Gastroesophageal sphincter (tissue), 4 donors: ENCODE data around the gene ANKS1B. TPM values are rescaled to one million over a fixed set of nuclear protein-coding genes. Genes with fewer than 3 reads are reported as not detected.

Source experiments
- ATAC-seq: fragments of 150-250 bp; one replicate; pipeline ENCODE4 v1.9.1; 2016; ENCODE audit warnings: mild to moderate bottlenecking, moderate library complexity
- H3K27ac ChIP-seq, 4 donors: fragments of 200-600 bp; sonication (generic) in 3 of 4; 1 replicate in 3 of 4; 2 replicates in 1 of 4; pipeline ENCODE4 v1.5.1; 2016 to 2019
- H3K27me3 ChIP-seq: fragments of 200-600 bp; sonication (generic); one replicate; pipeline ENCODE4 v1.5.1; 2019
- H3K36me3 ChIP-seq, 2 donors: fragments of 200-600 bp; sonication (generic); one replicate each; pipeline ENCODE4 v1.5.1; 2019; ENCODE audit warnings: control low read depth in 1 of 2
- H3K4me1 ChIP-seq, 3 donors: fragments of 200-600 bp; sonication (generic); 1 replicate in 2 of 3; 2 replicates in 1 of 3; pipeline ENCODE4 v1.5.1; 2016 to 2019; ENCODE audit warnings: control low read depth in 2 of 3
- H3K4me3 ChIP-seq, 2 donors: fragments of 200-600 bp; sonication (generic); one replicate each; pipeline ENCODE4 v1.5.1; 2019; ENCODE audit warnings: mild to moderate bottlenecking in 1 of 2, moderate library complexity in 1 of 2
- H3K9me3 ChIP-seq, 3 donors: fragments of 200-600 bp; sonication (generic); one replicate each; pipeline ENCODE4 v1.5.1; 2017 to 2019; ENCODE audit warnings: control low read depth in 2 of 3
- CTCF ChIP-seq, 4 experiments: fragments of 200-600 bp in 2 of 4; fragments of 450-650 bp in 2 of 4; sonication (generic) in 1 of 4; IDR thresholded peaks; one replicate each; pipeline ENCODE4 v1.5.1; 2017 to 2019; ENCODE audit warnings: antibody characterized with exemption in 4 of 4, mild to moderate bottlenecking in 2 of 4, moderate library complexity in 2 of 4
- EP300 ChIP-seq: sonication (generic); formaldehyde crosslinking; IDR thresholded peaks from one replicate; pipeline ENCODE4 v1.6.1; 2017; ENCODE audit warnings: antibody characterized with exemption, mild to moderate bottlenecking
- POLR2A ChIP-seq, 2 donors: fragments of 450-650 bp; IDR thresholded peaks; one replicate each; pipeline ENCODE4 v1.6.1; 2017; ENCODE audit warnings: antibody characterized with exemption in 2 of 2, mild to moderate bottlenecking in 2 of 2, moderate library complexity in 1 of 2
- POLR2AphosphoS5 ChIP-seq: sonication (generic); formaldehyde crosslinking; IDR thresholded peaks from one replicate; pipeline ENCODE4 v1.6.1; 2017; ENCODE audit warnings: antibody characterized with exemption
- WGBS, 2 donors: methylation state at CpG; one replicate each; pipeline ENCODE4 v1.1.5; 2018; ENCODE audit warnings: low coverage in 1 of 2; 5-methylcytosine and 5-hydroxymethylcytosine counted together
- total RNA-seq, 4 donors: library from RNA; depleted of rRNA; stranded (reverse); fragments of >200 nt; gene quantifications; one replicate each; pipeline ENCODE4 v1.1.0, GENCODE V29; 2016

The ANKS1B gene
- total RNA-seq, 4 donors from 2014 or later = 9.9 to 31.1 (median 21.4) TPM

GRCh38 chr12:98864363-98864762 lies 1120.4 kb downstream of the ANKS1B start:
- TF ChIP-seq POLR2AphosphoS5 (no peak), CTCF (IDR thresholded peaks at IDR 0.05) (no peak), POLR2A (IDR thresholded peaks at IDR 0.05) (no peak), EP300 (no peak)
- Histone ChIP-seq H3K27me3 (no peaks in the 10 kb centered on the region), H3K4me1 (no peaks in the 10 kb centered on the region), H3K36me3 (no peaks in the 10 kb centered on the region), H3K4me3 (no peak overlapping the region), H3K27ac (no peak overlapping the region), H3K9me3 (no peaks in the 10 kb centered on the region)
- 100% methylated on average over 1 of the region's 1 CpG for whole genome bisulfite sequencing, 2 donors
- ATAC-seq = no peak

- TF ChIP-seq CTCF (IDR thresholded peaks at IDR 0.05) (no peak), EP300 (no peak), POLR2AphosphoS5 (no peak), POLR2A (IDR thresholded peaks at IDR 0.05) (no peak)
- Histone ChIP-seq H3K9me3 (no peaks in the 10 kb centered on the region), H3K4me1 (no peaks in the 10 kb centered on the region), H3K27ac (no peak overlapping the region), H3K27me3 (no peaks in the 10 kb centered on the region), H3K36me3 (no peaks in the 10 kb centered on the region), H3K4me3 (no peak overlapping the region)
- 83 to 86% methylated on average over 3 of the region's 3 CpGs for WGBS, 2 donors
- ATAC-seq = no peak
These were observed 1121.6 kb downstream of the ANKS1B start for GRCh38 chr12:98863167-98863566.

GRCh38 chr12:98861251-98861650 lies 1123.5 kb downstream of the ANKS1B start:
- no peaks in the 10 kb centered on the region for H3K9me3 ChIP-seq
- no peak for TF ChIP-seq POLR2A (IDR thresholded peaks at IDR 0.05)
- no peak for TF ChIP-seq CTCF (IDR thresholded peaks at IDR 0.05)
- H3K27me3 ChIP-seq = no peaks in the 10 kb centered on the region
- 75 to 88% methylated on average over 2 of the region's 2 CpGs for WGBS, 2 donors
- no peak overlapping the region for H3K4me3 ChIP-seq
- H3K4me1 ChIP-seq = no peaks in the 10 kb centered on the region
- ATAC-seq = no peak
- no peaks in the 10 kb centered on the region for H3K36me3 ChIP-seq
- H3K27ac ChIP-seq = no peak overlapping the region

GRCh38 chr12:98856897-98857540 lies 1127.7 kb downstream of the ANKS1B start:
- Histone ChIP-seq H3K36me3 (no peaks in the 10 kb centered on the region), H3K9me3 (no peaks in the 10 kb centered on the region), H3K4me3 (no peak overlapping the region), H3K4me1 (no peaks in the 10 kb centered on the region), H3K27ac (no peak overlapping the region), H3K27me3 (no peaks in the 10 kb centered on the region)
- TF ChIP-seq EP300 (no peak), POLR2A (IDR thresholded peaks at IDR 0.05) (no peak), CTCF (IDR thresholded peaks at IDR 0.05) (no peak), POLR2AphosphoS5 (no peak)
- ATAC-seq = no peak
- WGBS, 2 donors = 45 to 53% methylated on average over 4 of the region's 4 CpGs

- no peak for TF ChIP-seq CTCF (IDR thresholded peaks at IDR 0.05)
- no peak for TF ChIP-seq POLR2AphosphoS5
- no peak for TF ChIP-seq EP300
- TF ChIP-seq POLR2A (IDR thresholded peaks at IDR 0.05) = no peak
- no peaks in the 10 kb centered on the region for H3K27me3 ChIP-seq
- WGBS, 2 donors = 75 to 77% methylated on average over 2 of the region's 2 CpGs
These were observed 1132.6 kb downstream of the ANKS1B start for GRCh38 chr12:98852181-98852580.

More at GRCh38 chr12:98852181-98852580, 1132.6 kb downstream of the ANKS1B start:
- Histone ChIP-seq H3K36me3 (no peaks in the 10 kb centered on the region), H3K4me3 (no peak overlapping the region), H3K9me3 (no peaks in the 10 kb centered on the region), H3K27ac (no peak overlapping the region), H3K4me1 (no peaks in the 10 kb centered on the region)
- no peak for ATAC-seq
